CD4-positive, alpha-beta T cell treated with Interleukin-10 for 1 hour (primary cell): ENCODE measurements around the gene AKNA.

Source experiments
- DNase-seq: peaks from one replicate; pipeline ENCODE4 v3.0.0-alpha.2; 2020

The AKNA gene

DNA sequence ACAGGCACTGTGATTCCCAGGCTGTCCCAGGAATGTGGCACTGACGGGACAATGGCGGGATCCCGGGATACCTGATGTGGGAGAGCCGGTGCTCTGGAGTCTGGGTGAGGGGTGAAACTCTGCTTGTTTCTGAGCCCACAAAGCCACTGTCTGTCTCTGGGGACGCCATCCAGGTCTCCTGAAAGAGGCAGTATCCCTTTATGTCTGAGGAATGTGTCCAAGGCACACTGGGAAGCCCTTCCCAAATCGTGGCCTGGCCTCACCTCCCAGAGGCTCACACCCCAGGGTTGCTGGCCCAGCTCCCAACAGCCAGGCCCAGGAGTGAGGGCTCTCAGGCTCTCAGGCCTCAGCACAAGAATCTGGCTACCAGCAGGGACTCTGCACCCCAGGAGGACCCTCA is 31.0 kb downstream of the AKNA start:
- DNase-seq = no peak

GRCh38 chr9:114355821-114356220 is 32.0 kb downstream of the AKNA start:
- no peak for DNase-seq

- DNase-seq = no peak
Observed at GRCh38 chr9:114351932-114352331, 35.9 kb downstream of the AKNA start.

DNA sequence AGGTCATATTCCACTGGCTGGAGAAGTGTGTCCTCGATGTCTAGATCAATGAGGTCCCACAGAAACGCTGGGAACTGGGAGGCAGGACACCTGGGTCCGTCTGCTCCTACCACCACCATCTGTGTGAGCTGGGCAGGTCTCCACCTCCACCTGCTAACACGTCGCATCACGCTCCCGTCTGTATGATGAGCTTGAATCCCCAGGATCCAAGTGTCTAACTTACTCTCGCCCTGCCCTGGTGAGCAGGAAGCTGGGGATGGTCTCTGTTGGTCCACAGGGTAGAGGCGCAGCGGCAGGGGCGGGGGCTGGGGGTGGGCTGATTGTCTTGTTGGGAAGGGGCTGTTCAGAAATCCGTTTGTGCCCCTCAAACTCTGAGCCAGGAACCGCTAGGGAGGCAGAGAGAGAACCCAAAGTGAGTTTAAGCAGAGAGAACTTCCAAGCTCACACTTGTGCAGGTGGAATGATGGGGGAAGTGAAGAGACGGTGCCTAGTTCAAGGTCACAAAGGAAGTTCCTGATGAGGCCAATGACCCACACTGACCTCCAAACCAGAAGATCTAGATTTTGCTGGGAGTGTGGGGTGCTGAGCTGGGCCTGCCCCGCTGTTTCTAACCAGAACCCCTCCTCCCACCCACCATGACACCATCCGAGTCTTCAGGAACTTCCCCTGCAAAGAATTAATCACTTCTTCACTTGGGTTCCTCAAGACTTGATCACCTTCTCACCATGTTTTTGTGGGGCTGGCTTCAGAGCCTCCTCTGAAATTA is 37.0 kb downstream of the AKNA start:
- DNase-seq = no peak

DNA sequence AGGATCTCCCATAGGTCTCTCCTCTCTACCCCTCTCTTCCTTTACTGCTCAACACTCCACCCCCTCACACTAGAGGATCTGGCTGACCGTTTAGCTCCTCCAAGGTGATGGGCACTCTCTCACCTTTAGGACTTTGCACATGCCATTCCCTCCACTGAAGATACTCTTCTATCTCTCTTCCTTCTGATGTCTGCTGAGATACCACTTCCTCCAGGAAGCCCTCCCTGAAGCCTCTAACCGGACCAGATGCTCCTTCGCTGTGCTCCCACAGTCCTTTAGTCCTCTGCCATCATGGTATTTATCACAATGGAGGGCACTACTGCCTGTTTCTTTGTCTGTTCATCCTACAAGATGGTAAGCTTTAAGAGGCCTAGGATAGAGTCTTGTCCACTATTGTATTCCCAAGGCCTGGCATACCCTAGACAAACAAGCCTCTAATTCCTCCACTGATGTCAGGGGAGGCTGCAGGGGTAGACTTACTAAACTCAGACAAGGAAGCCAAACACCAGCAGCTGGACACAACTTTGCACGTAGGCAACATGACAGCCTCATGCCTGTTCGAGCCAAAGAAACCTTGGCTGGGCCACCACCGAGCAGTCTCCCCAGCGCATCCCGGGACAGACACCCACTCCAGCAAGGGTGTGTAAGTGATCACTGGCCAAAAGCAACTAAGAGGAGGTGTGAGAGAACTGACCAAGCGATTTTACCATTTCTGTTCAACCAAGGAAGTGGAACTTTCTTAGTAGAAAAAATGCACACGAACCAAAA is 37.9 kb downstream of the AKNA start:
- DNase-seq = no peak

DNA sequence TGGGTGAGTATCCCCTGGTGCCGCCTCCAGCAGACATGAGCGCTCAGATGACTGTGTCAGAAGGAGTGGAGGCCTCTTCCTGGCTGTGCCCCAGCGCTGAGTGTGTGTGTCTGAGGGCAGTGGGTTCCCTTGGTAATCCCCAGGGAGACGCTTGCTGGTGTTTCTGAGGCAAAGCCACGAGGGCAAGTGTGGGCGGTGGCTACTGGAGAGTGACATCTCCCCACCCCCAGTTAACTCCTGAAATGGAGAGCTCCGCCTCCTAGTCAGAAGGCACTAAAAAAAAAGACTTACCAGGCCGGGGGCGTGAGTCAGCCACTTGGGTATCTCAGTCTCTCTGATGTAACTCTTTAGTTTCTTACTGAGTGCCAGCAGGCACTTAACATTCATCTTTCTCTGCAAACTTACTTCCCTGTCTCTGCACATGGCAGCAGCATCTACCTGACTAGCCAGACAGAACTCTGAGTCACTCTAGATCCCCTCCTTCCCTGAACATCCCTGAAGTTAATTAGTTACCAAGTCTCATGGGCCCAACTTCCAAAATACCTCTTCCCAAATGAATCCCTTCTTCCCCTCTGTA is 38.8 kb downstream of the AKNA start:
- peak; percentile 62 for DNase-seq

DNA sequence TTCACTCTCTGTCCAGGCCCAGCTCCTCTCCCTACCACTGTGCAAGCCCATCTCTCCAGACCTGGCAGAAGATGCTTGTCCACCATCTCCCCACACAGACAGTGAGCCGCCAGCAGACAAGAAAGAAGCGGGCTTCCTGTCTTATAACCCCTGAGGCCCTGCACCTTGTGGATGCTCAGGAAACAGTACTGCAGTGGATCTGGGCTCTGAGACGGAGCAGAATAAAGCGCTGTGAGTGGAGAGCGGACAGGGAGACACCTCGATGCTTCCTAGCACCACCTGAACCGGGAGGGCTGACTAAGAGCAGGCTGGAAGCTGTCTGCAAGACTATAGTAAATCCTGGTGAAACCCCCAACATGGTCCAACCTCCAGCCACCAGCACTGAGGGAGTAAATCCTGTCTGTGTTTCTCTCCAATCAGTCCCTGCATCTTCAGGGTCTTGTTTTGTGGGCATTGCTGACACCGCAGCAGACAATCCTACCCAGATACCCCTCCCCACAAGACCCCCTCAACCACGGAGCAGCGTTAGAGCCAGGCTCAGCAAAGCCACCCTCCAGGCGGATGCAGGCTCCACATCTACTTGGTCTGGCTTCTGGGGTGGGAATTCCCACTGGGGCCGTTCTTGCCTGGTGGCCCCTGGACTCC is 39.4 kb downstream of the AKNA start:
- no peak for DNase-seq

DNA sequence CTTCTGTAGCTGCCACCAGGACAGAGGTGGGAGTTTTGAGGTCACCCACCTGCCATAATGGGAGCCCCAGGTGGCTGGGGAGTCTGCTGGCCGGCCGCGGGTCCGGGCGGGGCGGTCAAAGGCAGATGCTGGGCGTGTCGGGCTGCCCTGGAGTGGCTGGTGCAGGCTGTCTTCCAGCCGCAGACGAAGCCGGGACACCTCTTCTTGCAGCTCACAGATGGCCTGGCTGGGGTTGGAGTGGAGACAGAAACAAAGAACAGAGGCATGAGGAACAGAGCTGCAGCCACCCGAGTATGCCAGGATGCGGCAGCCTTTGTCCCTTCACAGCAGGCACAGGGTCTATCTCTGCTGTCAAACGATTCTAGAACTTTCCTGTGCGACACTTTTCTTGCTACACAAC is 40.1 kb downstream of the AKNA start:
- DNase-seq = no peak

GRCh38 chr9:114346146-114346545 is 41.6 kb downstream of the AKNA start:
- no peak for DNase-seq

DNA sequence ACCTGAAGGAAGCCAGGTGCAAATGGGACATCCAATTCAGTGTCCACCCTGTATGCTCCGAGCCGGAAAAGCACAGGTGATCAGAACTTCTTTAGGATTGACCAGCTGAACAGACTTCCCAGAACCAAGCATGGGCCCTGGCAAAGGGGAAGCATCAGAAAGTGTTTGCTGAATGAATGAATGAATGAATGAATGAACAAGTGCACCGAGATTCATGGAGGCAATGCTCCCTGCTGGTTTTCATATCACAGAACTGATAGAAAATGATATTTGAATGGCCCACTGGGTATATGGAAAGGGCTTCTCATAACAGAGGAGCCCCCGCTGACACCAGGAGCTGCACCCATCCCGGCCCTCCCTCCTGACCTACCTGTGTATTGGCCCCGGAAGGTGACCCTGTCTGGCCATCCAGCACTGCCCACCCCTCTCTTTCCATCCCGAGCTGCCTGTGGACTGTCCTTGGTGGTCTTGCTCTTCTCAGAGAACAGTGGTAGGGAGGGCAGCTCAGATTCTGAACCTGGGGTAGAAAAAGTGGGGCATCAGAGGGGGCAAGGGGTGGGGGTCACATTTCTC is 42.2 kb downstream of the AKNA start:
- DNase-seq = no peak

DNA sequence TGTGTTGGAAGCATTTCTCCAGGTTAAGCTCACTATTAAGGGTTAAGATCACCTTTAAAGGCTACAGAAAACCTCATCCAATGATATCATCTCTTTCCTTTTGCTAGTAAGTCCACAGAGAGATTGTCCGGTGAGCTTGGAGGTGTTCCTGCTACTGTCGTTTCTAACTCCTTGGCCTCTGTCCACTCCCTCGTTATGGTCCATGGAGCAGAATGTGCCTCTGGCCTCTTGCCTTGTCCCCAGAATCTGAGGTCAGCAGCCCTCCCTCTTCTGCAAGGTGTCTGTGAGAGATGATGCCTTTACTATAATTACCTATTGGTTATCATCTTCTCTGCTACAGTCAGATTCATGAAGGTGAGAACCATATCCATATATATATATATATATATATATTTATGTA is 43.1 kb downstream of the AKNA start:
- DNase-seq = no peak

- DNase-seq = no peak
Observed at GRCh38 chr9:114344188-114344566, 43.6 kb downstream of the AKNA start.

GRCh38 chr9:114343471-114344187 is 44.2 kb downstream of the AKNA start:
- no peak for DNase-seq

- DNase-seq = no peak
Observed at GRCh38 chr9:114342755-114343440, 44.9 kb downstream of the AKNA start.

DNA sequence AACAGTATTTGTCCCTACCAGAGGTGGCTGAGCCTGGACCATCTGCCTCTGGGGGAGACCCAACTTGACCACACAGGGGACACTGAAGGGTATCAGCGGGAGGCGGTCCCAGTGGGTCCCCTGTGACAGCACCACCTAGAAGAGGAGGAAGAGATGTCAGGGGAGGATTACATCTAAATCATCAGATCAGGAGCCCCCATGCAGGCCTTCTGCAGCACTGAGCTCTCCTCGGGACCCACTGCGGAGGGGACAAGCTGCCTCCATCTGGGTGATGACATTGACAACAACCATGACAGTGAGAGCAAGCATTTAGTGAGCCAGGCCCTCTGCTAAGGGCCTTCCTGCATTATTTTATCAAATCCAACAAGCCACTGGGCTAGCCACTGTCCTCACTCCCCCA is 45.8 kb downstream of the AKNA start:
- no peak for DNase-seq

DNA sequence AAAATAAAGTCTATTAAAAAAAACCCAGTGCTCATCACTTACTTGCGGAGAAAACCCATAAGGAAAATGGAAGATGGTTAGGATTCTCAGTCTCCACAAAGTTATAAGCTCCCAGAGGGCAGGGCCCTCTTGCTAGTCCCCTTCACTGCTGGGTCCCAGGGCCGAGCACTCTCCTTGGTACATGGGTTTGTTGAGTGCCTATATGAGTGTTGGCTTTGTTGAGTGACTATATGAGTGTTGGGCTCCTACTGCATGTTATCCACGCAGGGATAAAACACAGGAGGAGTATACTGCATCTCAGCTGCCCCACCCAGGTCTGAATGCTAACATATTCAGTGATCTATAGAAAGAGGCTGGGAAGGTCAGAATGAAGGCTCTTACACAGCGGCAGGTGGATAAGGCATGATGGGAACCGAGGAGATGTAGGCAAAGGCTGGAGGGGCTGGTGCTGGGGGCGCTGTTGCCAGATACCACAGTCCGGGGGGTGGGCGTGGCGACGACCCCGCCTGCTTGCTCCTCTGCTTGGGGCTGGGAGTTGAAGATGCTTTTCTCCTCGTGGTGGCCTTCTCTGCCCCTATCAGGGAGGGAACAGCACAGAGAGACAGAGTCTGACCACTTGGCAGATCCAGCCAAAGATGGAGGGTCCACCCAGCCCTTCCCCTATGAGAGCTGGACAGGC is 46.5 kb downstream of the AKNA start:
- DNase-seq = no peak

DNA sequence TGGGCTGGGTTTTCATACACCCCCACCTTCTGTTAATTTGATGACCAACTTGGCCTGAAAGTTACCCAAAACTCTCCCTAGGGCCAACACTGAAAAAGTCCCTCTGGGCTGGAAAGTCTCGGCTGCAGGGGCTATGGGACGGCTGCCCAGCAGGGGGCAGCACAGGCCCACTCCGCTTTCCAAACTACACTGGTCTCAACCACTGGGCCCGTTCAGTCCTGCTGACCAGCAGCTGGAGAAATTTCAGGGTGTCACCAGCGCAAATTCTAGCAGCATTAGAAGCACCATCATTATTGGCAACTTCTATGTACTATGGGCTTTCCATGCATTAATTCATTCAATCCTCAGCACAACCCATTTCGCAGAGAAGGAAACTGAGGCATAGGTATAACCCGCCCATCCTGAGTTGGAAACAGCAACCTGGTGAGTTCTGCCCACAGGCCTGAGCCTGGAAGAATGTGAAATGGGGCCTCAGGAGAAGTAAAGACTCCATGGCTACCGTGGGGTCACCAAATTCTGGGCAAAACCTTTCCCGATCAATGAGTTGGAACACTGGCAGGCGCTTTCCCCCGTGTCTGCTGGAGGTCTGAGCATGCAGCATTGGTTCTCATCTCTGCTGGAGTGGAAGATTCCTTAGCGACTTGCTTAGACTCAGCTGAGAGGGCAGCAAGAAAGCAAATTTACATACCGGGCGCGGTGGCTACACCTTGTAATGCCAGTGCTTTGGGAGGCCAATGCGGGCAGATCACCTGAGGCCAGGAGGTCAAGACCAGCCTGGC is 48.5 kb downstream of the AKNA start:
- peak; percentile 61 for DNase-seq

DNA sequence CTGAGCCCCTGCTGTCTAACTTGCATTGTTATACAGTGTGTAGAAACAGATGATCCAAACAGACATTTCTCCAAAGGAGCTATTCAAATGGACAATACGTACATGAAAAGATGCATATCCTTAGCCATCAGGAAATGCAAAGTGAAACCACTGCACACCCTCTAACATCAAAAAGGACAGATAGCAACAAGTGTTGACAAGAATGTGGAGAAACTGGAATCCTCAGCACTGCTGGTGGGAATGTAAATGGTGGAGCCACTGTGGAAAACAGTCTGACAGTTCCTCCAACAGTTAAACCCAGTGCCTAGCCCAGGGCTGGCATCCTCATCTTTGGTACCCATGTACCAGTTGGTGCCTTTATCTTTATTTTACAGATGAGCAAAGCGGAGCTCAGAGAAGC is 49.6 kb downstream of the AKNA start:
- no peak for DNase-seq

DNA sequence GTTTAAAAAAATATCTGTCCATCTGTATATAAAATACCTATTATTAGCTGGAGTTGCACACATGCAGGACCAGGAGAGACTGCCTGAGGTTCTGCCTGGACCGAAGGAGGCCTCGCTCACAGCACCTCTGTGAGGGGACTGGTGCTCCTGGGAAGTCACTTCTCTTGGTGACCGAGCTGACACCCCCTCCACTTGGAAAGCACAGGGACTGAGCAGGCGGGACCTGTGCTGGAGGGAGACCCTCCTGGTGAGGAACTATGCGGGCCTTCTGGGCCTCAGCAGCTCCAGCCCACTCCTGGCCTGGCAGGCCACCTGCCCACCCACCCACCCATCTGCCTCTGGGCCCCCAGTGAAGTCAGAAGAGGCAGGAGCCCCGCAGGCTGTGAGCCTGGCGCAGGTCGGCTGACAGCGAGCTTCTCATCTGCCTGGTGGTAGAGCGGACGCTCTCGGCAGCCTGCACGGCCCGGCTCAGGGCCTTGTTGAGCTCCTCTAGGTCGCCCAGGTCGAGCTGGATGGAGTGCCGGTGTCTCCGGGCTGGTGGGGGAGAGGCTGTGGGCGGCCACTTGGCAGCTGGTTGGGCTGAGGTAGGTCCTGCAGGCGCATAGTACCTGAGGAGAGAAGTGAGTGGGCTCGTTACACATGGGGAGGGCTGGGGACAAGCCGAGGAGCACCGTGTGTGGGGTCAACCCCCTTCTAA is 50.9 kb downstream of the AKNA start:
- no peak for DNase-seq

- no peak for DNase-seq
Observed at GRCh38 chr9:114336157-114336556, 51.6 kb downstream of the AKNA start.
